Endodermal cell (in vitro differentiated cells): ENCODE results near the gene CYP27B1. TPM values are rescaled to one million over a fixed set of nuclear protein-coding genes. Genes with fewer than 3 reads are reported as not detected.

Experiments
- DNase-seq: peaks from one replicate; pipeline ENCODE4 v3.0.0-alpha.2; 2017
- H3K27ac ChIP-seq: 2 replicates; pipeline ENCODE4 v1.5.1; 2013; ENCODE audit warnings: mild to moderate bottlenecking, low read depth, low read length, moderate library complexity
- H3K27me3 ChIP-seq: 2 replicates; pipeline ENCODE4 v1.6.1; 2013; ENCODE audit warnings: mild to moderate bottlenecking, low read length, moderate library complexity; ENCODE audit not compliant: insufficient read depth, control insufficient read depth, poor library complexity, severe bottlenecking
- H3K36me3 ChIP-seq: 2 replicates; pipeline ENCODE4 v1.7.0; 2013; ENCODE audit warnings: mild to moderate bottlenecking, low read length, moderate library complexity; ENCODE audit not compliant: control insufficient read depth, insufficient read depth
- H3K4me1 ChIP-seq: one replicate; pipeline ENCODE4 v1.7.0; 2013; ENCODE audit warnings: low read length; ENCODE audit not compliant: control insufficient read depth, insufficient read depth
- H3K4me3 ChIP-seq: 2 replicates; pipeline ENCODE4 v1.5.1; 2013; ENCODE audit warnings: mild to moderate bottlenecking, low read length, moderate library complexity
- H3K9ac ChIP-seq: 2 replicates; pipeline ENCODE4 v1.6.1; 2013; ENCODE audit warnings: mild to moderate bottlenecking, low read length, moderate library complexity; ENCODE audit not compliant: poor library complexity, severe bottlenecking; ENCODE audit errors: extremely low read depth
- H3K9me3 ChIP-seq: 2 replicates; pipeline ENCODE4 v1.6.1; 2013; ENCODE audit warnings: mild to moderate bottlenecking, low read length, moderate library complexity; ENCODE audit not compliant: control insufficient read depth
- H3K27ac Mint-ChIP-seq: 2 replicates; pipeline ENCODE4 v1.8.0; 2020; ENCODE audit warnings: mixed read lengths
- H3K27me3 Mint-ChIP-seq: 2 replicates; pipeline ENCODE4 v1.8.0; 2021; ENCODE audit warnings: mild to moderate bottlenecking, mixed read lengths; ENCODE audit not compliant: insufficient read depth
- H3K36me3 Mint-ChIP-seq: 2 replicates; pipeline ENCODE4 v1.8.0; 2020; ENCODE audit warnings: low read depth, mixed read lengths
- H3K4me1 Mint-ChIP-seq: 2 replicates; pipeline ENCODE4 v1.8.0; 2020; ENCODE audit warnings: mixed read lengths
- H3K4me3 Mint-ChIP-seq: 2 replicates; pipeline ENCODE4 v1.8.0; 2020; ENCODE audit warnings: mild to moderate bottlenecking, moderate library complexity, mixed read lengths
- H3K9me3 Mint-ChIP-seq: 2 replicates; pipeline ENCODE4 v1.8.0; 2020; ENCODE audit warnings: mild to moderate bottlenecking, mixed read lengths
- CTCF ChIP-seq: fragments of 200-600 bp; sonication (generic); conservative IDR thresholded peaks from 2 replicates; pipeline ENCODE4 v1.5.0; 2021; ENCODE audit warnings: antibody characterized with exemption, mild to moderate bottlenecking
- WGBS, 2 experiments: methylation state at CpG; one replicate each; pipeline versions ENCODE4 v1.1.5 to v1.1.7; 2013; ENCODE audit warnings: missing lambda C conversion rate in 2 of 2, mixed read lengths in 1 of 2; ENCODE audit not compliant: insufficient coverage in 1 of 2, insufficient read length in 1 of 2; 5-methylcytosine and 5-hydroxymethylcytosine counted together
- total RNA-seq, 2 donors: library from RNA; stranded (reverse); fragmentation: NEBNext Ultra II Directional in 1 of 2; extraction: Animal tissue kit (Norgen Biotek cat#: 25700) in 1 of 2; gene quantifications; 2 replicates in 1 of 2; 3 replicates in 1 of 2; pipeline ENCODE4 v1.2.1, GENCODE V29; 2021

The CYP27B1 gene
- total RNA-seq, 2 donors from 2014 or later, result 2.4 to 3.1 TPM

GRCh38 chr12:57761391-57761998, 5.4 kb downstream of the CYP27B1 start:
- H3K4me3 ChIP-seq, result no peak overlapping the region
- H3K36me3 Mint-ChIP-seq, result peaks cover 12% of the 10 kb centered on the region
- no peaks in the 10 kb centered on the region for H3K9me3 Mint-ChIP-seq
- no peak overlapping the region for H3K27ac Mint-ChIP-seq
- H3K9ac ChIP-seq, result no peak overlapping the region
- no peak for TF ChIP-seq CTCF
- H3K4me3 Mint-ChIP-seq, result no peak overlapping the region
- DNase-seq, result no peak
- peaks cover 4% of the 10 kb centered on the region for H3K4me1 ChIP-seq
- 83 to 88% methylated on average over 3 to 4 of the region's 4 CpGs for WGBS, 2 experiments
- H3K27me3 Mint-ChIP-seq, result peaks cover 89% of the 10 kb centered on the region
- H3K36me3 ChIP-seq, result peaks cover 7% of the 10 kb centered on the region
- H3K27ac ChIP-seq, result no peak overlapping the region
- H3K4me1 Mint-ChIP-seq, result peaks cover 10% of the 10 kb centered on the region
- no peaks in the 10 kb centered on the region for H3K9me3 ChIP-seq
- peaks cover 83% of the 10 kb centered on the region for H3K27me3 ChIP-seq

GRCh38 chr12:57760347-57760982, 6.4 kb downstream of the CYP27B1 start:
- Histone ChIP-seq H3K4me3 (no peak overlapping the region), H3K9ac (no peak overlapping the region), H3K27me3 (peaks cover 81% of the 10 kb centered on the region), H3K36me3 (peaks cover 7% of the 10 kb centered on the region), H3K9me3 (no peaks in the 10 kb centered on the region), H3K27ac (no peak overlapping the region), H3K4me1 (no peaks in the 10 kb centered on the region)
- Mint-ChIP-seq H3K4me3 (no peak overlapping the region), H3K4me1 (peaks cover 10% of the 10 kb centered on the region), H3K9me3 (no peaks in the 10 kb centered on the region), H3K36me3 (peaks cover 12% of the 10 kb centered on the region), H3K27ac (no peak overlapping the region), H3K27me3 (peaks cover 87% of the 10 kb centered on the region)
- peak; percentile 92 for DNase-seq
- TF ChIP-seq CTCF, result no peak
- 69 to 88% methylated on average over 1 to 3 of the region's 3 CpGs for WGBS, 2 experiments

GRCh38 chr12:57759360-57759980, 7.4 kb downstream of the CYP27B1 start:
- 33 to 41% methylated on average over 3 of the region's 3 CpGs for WGBS, 2 experiments
- no peak overlapping the region for H3K4me3 ChIP-seq
- Mint-ChIP-seq H3K9me3 (no peaks in the 10 kb centered on the region), H3K36me3 (peaks cover 12% of the 10 kb centered on the region), H3K4me3 (no peak overlapping the region), H3K27ac (no peak overlapping the region), H3K4me1 (peaks cover 10% of the 10 kb centered on the region), H3K27me3 (peaks cover 80% of the 10 kb centered on the region)
- no peaks in the 10 kb centered on the region for H3K4me1 ChIP-seq
- no peak overlapping the region for H3K9ac ChIP-seq
- peak; percentile 73 for TF ChIP-seq CTCF
- H3K36me3 ChIP-seq, result peaks cover 7% of the 10 kb centered on the region
- DNase-seq, result peak; percentile 73
- no peak overlapping the region for H3K27ac ChIP-seq
- peaks cover 73% of the 10 kb centered on the region for H3K27me3 ChIP-seq
- H3K9me3 ChIP-seq, result no peaks in the 10 kb centered on the region
